OCI-M2 (cell line): ENCODE data around the gene POM121C.
"Not testable (repeated sequence)": the region's sequence is repeated elsewhere in the genome, so short reads cannot be mapped to it uniquely, and the experiment has no call there.

ENCODE experiments used
- DNase-seq: peaks from one replicate; lab custom pipeline; 2025; ENCODE audit not compliant: unreplicated experiment; lab: John Stamatoyannopoulos, UW

The POM121C gene

GRCh38 chr7:75439000-75439399 is 47.1 kb downstream of the POM121C start:
- not testable (repeated sequence) for DNase-seq

GRCh38 chr7:75423481-75423880 is 62.6 kb downstream of the POM121C start:
- DNase-seq = not testable (repeated sequence)

GRCh38 chr7:75421798-75422710 is 64.0 kb downstream of the POM121C start:
- not testable (repeated sequence) for DNase-seq

- DNase-seq = not testable (repeated sequence)
Measured at GRCh38 chr7:75420152-75420551, 65.9 kb downstream of the POM121C start.

GRCh38 chr7:75419693-75420092 is 66.4 kb downstream of the POM121C start:
- DNase-seq = not testable (repeated sequence)

GRCh38 chr7:75419210-75419609 is 66.9 kb downstream of the POM121C start:
- not testable (repeated sequence) for DNase-seq

GRCh38 chr7:75418292-75418858 is 67.7 kb downstream of the POM121C start:
- DNase-seq = not testable (repeated sequence)

- not testable (repeated sequence) for DNase-seq
Measured at GRCh38 chr7:75416787-75417186, 69.3 kb downstream of the POM121C start.

- not testable (repeated sequence) for DNase-seq
Measured at GRCh38 chr7:75415829-75416373, 70.2 kb downstream of the POM121C start.

GRCh38 chr7:75415428-75415817 is 70.7 kb downstream of the POM121C start:
- DNase-seq = not testable (repeated sequence)

GRCh38 chr7:75414708-75415427 is 71.2 kb downstream of the POM121C start:
- not testable (repeated sequence) for DNase-seq

- not testable (repeated sequence) for DNase-seq
Measured at GRCh38 chr7:75414204-75414603, 71.9 kb downstream of the POM121C start.

GRCh38 chr7:75410823-75411173 is 75.3 kb downstream of the POM121C start:
- DNase-seq = not testable (repeated sequence)

GRCh38 chr7:75409880-75410822 is 75.9 kb downstream of the POM121C start:
- not testable (repeated sequence) for DNase-seq

- not testable (repeated sequence) for DNase-seq
Measured at GRCh38 chr7:75404663-75405062, 81.4 kb downstream of the POM121C start.

GRCh38 chr7:75403455-75404443 is 82.3 kb downstream of the POM121C start:
- not testable (repeated sequence) for DNase-seq

- DNase-seq = not testable (repeated sequence)
Measured at GRCh38 chr7:75400575-75400974, 85.5 kb downstream of the POM121C start.

GRCh38 chr7:75398771-75399700 is 87.1 kb downstream of the POM121C start:
- DNase-seq = not testable (repeated sequence)
